ENCODE results near the gene GPC3.

The GPC3 gene

GRCh38 chrX:133935076-133935475 is 50.3 kb downstream of the GPC3 start:
- H3K9me3 ChIP-seq (replicated peaks in 1 of 2; ENCODE audit: control insufficient read depth in 2 of 2, insufficient read depth in 1 of 2, low read depth in 1 of 2, low read length in 2 of 2): no peaks in the 10 kb centered on the region
- H2AK5ac ChIP-seq (ENCODE audit: low read depth, low read length): no peak overlapping the region
- H2AFZ ChIP-seq (ENCODE audit: low read length): peak overlapping the region; percentile 81
- no peaks in the 10 kb centered on the region for H3K36me3 ChIP-seq (replicated peaks in 1 of 2; ENCODE audit: control insufficient read depth in 2 of 2, insufficient read depth in 2 of 2, low read length in 2 of 2)
- no peak overlapping the region for H3K9ac ChIP-seq (ENCODE audit: low read depth, low read length, poor library complexity)
- H3K14ac ChIP-seq (ENCODE audit: low read length): no peak overlapping the region
- no peak overlapping the region for H3K4me3 ChIP-seq (ENCODE audit: low read length in 2 of 2)
- WGBS, 2 donors (ENCODE audit: extremely low coverage in 2 of 2, insufficient read length in 2 of 2, insufficient replicate concordance in 1 of 2): no CpG with 5 or more reads among the region's 4 CpGs
- H3K4me1 ChIP-seq (ENCODE audit: control insufficient read depth in 2 of 2, insufficient read depth in 1 of 2, low read depth in 1 of 2, low read length in 2 of 2): peaks cover 0 to 5% of the 10 kb centered on the region in 2 donors
- peak overlapping the region; percentile 39 for H3K27ac ChIP-seq (replicated peaks; ENCODE audit: low read length)
- H3K79me1 ChIP-seq (ENCODE audit: low read depth, low read length): no peaks in the 10 kb centered on the region
- H4K8ac ChIP-seq (ENCODE audit: low read depth, low read length): no peak overlapping the region
- no peak overlapping the region for H3K23ac ChIP-seq (ENCODE audit: low read depth, low read length, poor library complexity)
- H4K91ac ChIP-seq (ENCODE audit: low read depth, low read length, poor library complexity): no peak overlapping the region
- peaks cover 0 to 4% (median 0%) of the 10 kb centered on the region in 3 experiments for H3K27me3 ChIP-seq (ENCODE audit: control insufficient read depth in 3 of 3, insufficient read depth in 3 of 3, low read depth in 1 of 3, low read length in 3 of 3)
- no peak overlapping the region for H3K4ac ChIP-seq (ENCODE audit: low read length)
- H2BK12ac ChIP-seq (ENCODE audit: low read length): no peak overlapping the region
- no peak overlapping the region for H3K18ac ChIP-seq (ENCODE audit: low read length)
- no peak overlapping the region for H3K4me2 ChIP-seq (ENCODE audit: insufficient read depth, low read length, poor library complexity, severe bottlenecking)
- no peak for DNase-seq (ENCODE audit: low spot score)
- no peak overlapping the region for H2BK15ac ChIP-seq (ENCODE audit: low read length)
- no peak overlapping the region for H2BK5ac ChIP-seq (ENCODE audit: low read length)
- no peak overlapping the region for H2BK120ac ChIP-seq (ENCODE audit: low read depth, low read length)

DNA sequence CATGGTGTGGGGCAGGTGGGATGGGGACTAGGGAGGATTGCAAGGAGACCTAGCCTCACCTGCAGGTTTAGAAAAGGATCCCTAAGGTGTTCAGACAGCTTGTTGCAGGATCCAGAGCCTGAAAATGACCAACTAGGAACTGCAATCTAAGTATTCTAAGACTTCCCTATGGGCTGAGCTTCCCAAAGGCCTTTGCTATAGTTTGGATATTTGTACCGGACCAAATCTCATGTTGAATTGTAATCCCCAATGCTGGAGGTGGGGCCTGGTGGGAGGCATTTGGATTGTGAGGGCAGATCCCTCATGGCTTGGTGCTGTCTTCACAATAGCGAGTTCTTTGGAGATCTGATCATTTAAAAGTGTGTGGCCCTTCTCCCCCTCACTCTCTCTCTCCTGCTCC is 52.1 kb downstream of the GPC3 start:
- Histone ChIP-seq H2BK5ac (ENCODE audit: low read length) (no peak overlapping the region), H3K18ac (ENCODE audit: low read length) (no peak overlapping the region), H3K9me3 (replicated peaks in 1 of 2; ENCODE audit: control insufficient read depth in 2 of 2, insufficient read depth in 1 of 2, low read depth in 1 of 2, low read length in 2 of 2) (no peaks in the 10 kb centered on the region), H4K91ac (ENCODE audit: low read depth, low read length, poor library complexity) (no peak overlapping the region), H3K9ac (ENCODE audit: low read depth, low read length, poor library complexity) (no peak overlapping the region), H3K14ac (ENCODE audit: low read length) (no peak overlapping the region), H3K4me1 (ENCODE audit: control insufficient read depth in 2 of 2, insufficient read depth in 1 of 2, low read depth in 1 of 2, low read length in 2 of 2) (peaks cover 0 to 5% of the 10 kb centered on the region in 2 donors), H4K8ac (ENCODE audit: low read depth, low read length) (no peak overlapping the region), H3K4ac (ENCODE audit: low read length) (no peak overlapping the region), H2AK5ac (ENCODE audit: low read depth, low read length) (no peak overlapping the region), H2BK15ac (ENCODE audit: low read length) (no peak overlapping the region), H2BK12ac (ENCODE audit: low read length) (no peak overlapping the region), H2AFZ (ENCODE audit: low read length) (no peak overlapping the region), H3K79me1 (ENCODE audit: low read depth, low read length) (no peaks in the 10 kb centered on the region), H3K36me3 (replicated peaks in 1 of 2; ENCODE audit: control insufficient read depth in 2 of 2, insufficient read depth in 2 of 2, low read length in 2 of 2) (no peaks in the 10 kb centered on the region), H2BK120ac (ENCODE audit: low read depth, low read length) (no peak overlapping the region), H3K4me3 (ENCODE audit: low read length in 2 of 2) (no peak overlapping the region), H3K4me2 (ENCODE audit: insufficient read depth, low read length, poor library complexity, severe bottlenecking) (no peak overlapping the region), H3K23ac (ENCODE audit: low read depth, low read length, poor library complexity) (no peak overlapping the region), H3K27ac (replicated peaks; ENCODE audit: low read length) (no peak overlapping the region), H3K27me3 (ENCODE audit: control insufficient read depth in 3 of 3, insufficient read depth in 3 of 3, low read depth in 1 of 3, low read length in 3 of 3) (peaks cover 0 to 4% (median 0%) of the 10 kb centered on the region in 3 experiments)
- DNase-seq (ENCODE audit: low spot score): no peak
- WGBS, 2 donors (ENCODE audit: extremely low coverage in 2 of 2, insufficient read length in 2 of 2, insufficient replicate concordance in 1 of 2): no CpG with 5 or more reads among the region's 2 CpGs

DNA sequence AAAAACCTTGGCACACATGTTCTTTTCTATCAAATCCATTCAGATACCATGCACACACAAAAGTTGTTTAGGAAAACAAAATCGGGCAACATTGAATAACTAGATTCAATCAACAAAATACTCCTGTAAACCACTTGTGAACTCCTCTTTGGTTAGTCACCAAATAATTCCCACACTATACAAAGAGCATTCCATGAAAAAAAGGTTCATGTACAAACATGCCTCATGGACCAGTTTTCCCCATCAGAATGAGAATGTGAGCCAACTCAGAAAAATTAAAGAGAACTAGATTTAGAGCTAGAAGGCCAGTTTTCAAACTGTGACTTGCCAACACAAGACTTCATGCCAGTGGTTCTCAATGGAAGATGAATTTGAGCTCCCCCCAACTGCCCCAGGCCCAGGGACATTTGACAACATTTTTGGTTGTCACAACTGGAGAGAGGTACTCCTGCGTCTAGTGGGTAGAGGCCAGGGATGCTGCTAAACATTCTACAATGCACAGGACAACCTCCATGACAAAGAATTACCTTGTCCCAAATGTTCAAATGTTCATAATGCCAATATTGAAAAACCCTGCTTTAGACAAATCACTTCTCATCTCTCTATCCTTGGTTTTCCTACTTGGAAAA is 55.4 kb downstream of the GPC3 start:
- no peak overlapping the region for H3K23ac ChIP-seq (ENCODE audit: low read depth, low read length, poor library complexity)
- no peak overlapping the region for H4K91ac ChIP-seq (ENCODE audit: low read depth, low read length, poor library complexity)
- no peak overlapping the region for H2BK5ac ChIP-seq (ENCODE audit: low read length)
- H3K18ac ChIP-seq (ENCODE audit: low read length): no peak overlapping the region
- WGBS, 2 donors (ENCODE audit: extremely low coverage in 2 of 2, insufficient read length in 2 of 2, insufficient replicate concordance in 1 of 2): no CpG with 5 or more reads among the region's 2 CpGs
- no peak overlapping the region for H3K27ac ChIP-seq (replicated peaks; ENCODE audit: low read length)
- H3K4me2 ChIP-seq (ENCODE audit: insufficient read depth, low read length, poor library complexity, severe bottlenecking): no peak overlapping the region
- no peak for DNase-seq (ENCODE audit: low spot score)
- H2AK5ac ChIP-seq (ENCODE audit: low read depth, low read length): no peak overlapping the region
- no peak overlapping the region for H3K9ac ChIP-seq (ENCODE audit: low read depth, low read length, poor library complexity)
- H2BK15ac ChIP-seq (ENCODE audit: low read length): no peak overlapping the region
- H3K36me3 ChIP-seq (replicated peaks in 1 of 2; ENCODE audit: control insufficient read depth in 2 of 2, insufficient read depth in 2 of 2, low read length in 2 of 2): no peaks in the 10 kb centered on the region
- H3K79me1 ChIP-seq (ENCODE audit: low read depth, low read length): no peaks in the 10 kb centered on the region
- H3K4ac ChIP-seq (ENCODE audit: low read length): no peak overlapping the region
- H3K4me1 ChIP-seq (ENCODE audit: control insufficient read depth in 2 of 2, insufficient read depth in 1 of 2, low read depth in 1 of 2, low read length in 2 of 2): no peaks in the 10 kb centered on the region
- no peak overlapping the region for H3K14ac ChIP-seq (ENCODE audit: low read length)
- H4K8ac ChIP-seq (ENCODE audit: low read depth, low read length): no peak overlapping the region
- H2BK12ac ChIP-seq (ENCODE audit: low read length): no peak overlapping the region
- no peak overlapping the region for H3K4me3 ChIP-seq (ENCODE audit: low read length in 2 of 2)
- H3K9me3 ChIP-seq (replicated peaks in 1 of 2; ENCODE audit: control insufficient read depth in 2 of 2, insufficient read depth in 1 of 2, low read depth in 1 of 2, low read length in 2 of 2): no peaks in the 10 kb centered on the region
- no peak overlapping the region for H2BK120ac ChIP-seq (ENCODE audit: low read depth, low read length)
- peaks cover 0 to 4% (median 0%) of the 10 kb centered on the region in 3 experiments for H3K27me3 ChIP-seq (ENCODE audit: control insufficient read depth in 3 of 3, insufficient read depth in 3 of 3, low read depth in 1 of 3, low read length in 3 of 3)
- H2AFZ ChIP-seq (ENCODE audit: low read length): no peak overlapping the region

- Histone ChIP-seq H2AK5ac (ENCODE audit: low read depth, low read length) (no peak overlapping the region), H2BK5ac (ENCODE audit: low read length) (no peak overlapping the region)
These were observed 57.0 kb downstream of the GPC3 start for GRCh38 chrX:133928365-133928764.

More at GRCh38 chrX:133928365-133928764, 57.0 kb downstream of the GPC3 start:
- Histone ChIP-seq H2BK15ac (ENCODE audit: low read length) (no peak overlapping the region), H3K18ac (ENCODE audit: low read length) (no peak overlapping the region), H2BK120ac (ENCODE audit: low read depth, low read length) (no peak overlapping the region), H4K91ac (ENCODE audit: low read depth, low read length, poor library complexity) (no peak overlapping the region), H3K36me3 (replicated peaks in 1 of 2; ENCODE audit: control insufficient read depth in 2 of 2, insufficient read depth in 2 of 2, low read length in 2 of 2) (no peaks in the 10 kb centered on the region), H3K4me2 (ENCODE audit: insufficient read depth, low read length, poor library complexity, severe bottlenecking) (no peak overlapping the region), H3K14ac (ENCODE audit: low read length) (no peak overlapping the region), H3K9ac (ENCODE audit: low read depth, low read length, poor library complexity) (no peak overlapping the region), H3K79me1 (ENCODE audit: low read depth, low read length) (no peaks in the 10 kb centered on the region), H3K4me1 (ENCODE audit: control insufficient read depth in 2 of 2, insufficient read depth in 1 of 2, low read depth in 1 of 2, low read length in 2 of 2) (no peaks in the 10 kb centered on the region), H3K23ac (ENCODE audit: low read depth, low read length, poor library complexity) (no peak overlapping the region), H4K8ac (ENCODE audit: low read depth, low read length) (no peak overlapping the region), H2BK12ac (ENCODE audit: low read length) (no peak overlapping the region), H3K4me3 (ENCODE audit: low read length in 2 of 2) (no peak overlapping the region), H2AFZ (ENCODE audit: low read length) (no peak overlapping the region), H3K9me3 (replicated peaks in 1 of 2; ENCODE audit: control insufficient read depth in 2 of 2, insufficient read depth in 1 of 2, low read depth in 1 of 2, low read length in 2 of 2) (no peaks in the 10 kb centered on the region), H3K27me3 (ENCODE audit: control insufficient read depth in 3 of 3, insufficient read depth in 3 of 3, low read depth in 1 of 3, low read length in 3 of 3) (peaks cover 0 to 4% (median 0%) of the 10 kb centered on the region in 3 experiments), H3K4ac (ENCODE audit: low read length) (no peak overlapping the region), H3K27ac (replicated peaks; ENCODE audit: low read length) (no peak overlapping the region)
- no peak for DNase-seq (ENCODE audit: low spot score)
- WGBS, 2 donors (ENCODE audit: extremely low coverage in 2 of 2, insufficient read length in 2 of 2, insufficient replicate concordance in 1 of 2): no CpG with 5 or more reads among the region's 1 CpG
